PFSK-1 (cell line): ENCODE data around the gene SKP2.

ENCODE experiments used
- FOXP2 ChIP-seq: optimal IDR thresholded peaks from 2 replicates; pipeline ENCODE3; 2011; ENCODE audit warnings: borderline replicate concordance, control low read depth, inconsistent platforms; ENCODE audit not compliant: insufficient read depth; ENCODE audit errors: extremely low read length, extremely low read depth
- POLR2AphosphoS5 ChIP-seq: IDR thresholded peaks from 2 replicates; pipeline ENCODE4 v1.6.1; 2012; ENCODE audit warnings: low read depth, mild to moderate bottlenecking, control low read depth, low read length, moderate library complexity
- SIN3A ChIP-seq: IDR thresholded peaks from 2 replicates; pipeline ENCODE4 v1.6.1; 2012; ENCODE audit warnings: mild to moderate bottlenecking, low read length, moderate library complexity, borderline replicate concordance; ENCODE audit not compliant: insufficient read depth
- TAF1 ChIP-seq: IDR thresholded peaks from 2 replicates; pipeline ENCODE4 v1.6.1; 2012; ENCODE audit warnings: low read length, control low read depth, borderline replicate concordance; ENCODE audit not compliant: insufficient read depth
- TF ChIP-seq, protein P1 (sequence below), 2 experiments: IDR thresholded peaks; 2 replicates each; pipeline versions ENCODE4 v1.6.1 to v1.8.0; 2011 to 2012; ENCODE audit warnings: low read depth in 2 of 2, low read length in 2 of 2, control low read depth in 1 of 2, inconsistent platforms in 1 of 2, mild to moderate bottlenecking in 1 of 2, moderate library complexity in 1 of 2; ENCODE audit not compliant: insufficient read depth in 1 of 2

DNA sequence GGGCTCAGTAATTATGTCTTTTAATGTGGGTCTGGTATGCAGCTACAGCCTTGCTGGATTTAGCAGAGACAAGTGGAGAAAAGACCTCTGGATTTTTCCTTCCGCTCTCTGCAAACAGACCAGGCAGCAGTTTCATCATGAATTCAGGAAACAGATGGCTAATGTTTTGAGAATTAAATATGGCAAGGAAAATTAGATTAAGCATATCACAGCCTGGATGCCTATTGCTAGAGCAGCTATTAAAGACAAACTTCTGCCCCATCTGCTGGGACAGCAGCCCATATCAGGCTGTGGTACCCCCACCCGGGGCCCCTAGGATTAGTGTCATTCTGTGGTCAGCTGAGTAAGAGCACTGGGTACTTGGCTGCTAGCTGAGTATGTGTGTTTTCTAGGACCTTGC lies 6.2 kb downstream of the SKP2 start:
- no peak for TF ChIP-seq POLR2AphosphoS5
- no peak for TF ChIP-seq SIN3A
- TF ChIP-seq, protein P1, sequence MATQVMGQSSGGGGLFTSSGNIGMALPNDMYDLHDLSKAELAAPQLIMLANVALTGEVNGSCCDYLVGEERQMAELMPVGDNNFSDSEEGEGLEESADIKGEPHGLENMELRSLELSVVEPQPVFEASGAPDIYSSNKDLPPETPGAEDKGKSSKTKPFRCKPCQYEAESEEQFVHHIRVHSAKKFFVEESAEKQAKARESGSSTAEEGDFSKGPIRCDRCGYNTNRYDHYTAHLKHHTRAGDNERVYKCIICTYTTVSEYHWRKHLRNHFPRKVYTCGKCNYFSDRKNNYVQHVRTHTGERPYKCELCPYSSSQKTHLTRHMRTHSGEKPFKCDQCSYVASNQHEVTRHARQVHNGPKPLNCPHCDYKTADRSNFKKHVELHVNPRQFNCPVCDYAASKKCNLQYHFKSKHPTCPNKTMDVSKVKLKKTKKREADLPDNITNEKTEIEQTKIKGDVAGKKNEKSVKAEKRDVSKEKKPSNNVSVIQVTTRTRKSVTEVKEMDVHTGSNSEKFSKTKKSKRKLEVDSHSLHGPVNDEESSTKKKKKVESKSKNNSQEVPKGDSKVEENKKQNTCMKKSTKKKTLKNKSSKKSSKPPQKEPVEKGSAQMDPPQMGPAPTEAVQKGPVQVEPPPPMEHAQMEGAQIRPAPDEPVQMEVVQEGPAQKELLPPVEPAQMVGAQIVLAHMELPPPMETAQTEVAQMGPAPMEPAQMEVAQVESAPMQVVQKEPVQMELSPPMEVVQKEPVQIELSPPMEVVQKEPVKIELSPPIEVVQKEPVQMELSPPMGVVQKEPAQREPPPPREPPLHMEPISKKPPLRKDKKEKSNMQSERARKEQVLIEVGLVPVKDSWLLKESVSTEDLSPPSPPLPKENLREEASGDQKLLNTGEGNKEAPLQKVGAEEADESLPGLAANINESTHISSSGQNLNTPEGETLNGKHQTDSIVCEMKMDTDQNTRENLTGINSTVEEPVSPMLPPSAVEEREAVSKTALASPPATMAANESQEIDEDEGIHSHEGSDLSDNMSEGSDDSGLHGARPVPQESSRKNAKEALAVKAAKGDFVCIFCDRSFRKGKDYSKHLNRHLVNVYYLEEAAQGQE (IDR thresholded peaks at IDR 0.05; ENCODE audit: insufficient read depth in 1 of 2, low read depth in 2 of 2, low read length in 2 of 2) = no peak
- TF ChIP-seq FOXP2 = no peak
- TF ChIP-seq TAF1 = no peak
